Measurements from ENCODE around the gene APOL3. TPM values are rescaled to one million over a fixed set of nuclear protein-coding genes. Genes with fewer than 3 reads are reported as not detected.

The APOL3 gene
- polyA plus RNA-seq, 1 of the 3 experiments (the other 2 are of a cell fraction) = 1.1 TPM

DNA sequence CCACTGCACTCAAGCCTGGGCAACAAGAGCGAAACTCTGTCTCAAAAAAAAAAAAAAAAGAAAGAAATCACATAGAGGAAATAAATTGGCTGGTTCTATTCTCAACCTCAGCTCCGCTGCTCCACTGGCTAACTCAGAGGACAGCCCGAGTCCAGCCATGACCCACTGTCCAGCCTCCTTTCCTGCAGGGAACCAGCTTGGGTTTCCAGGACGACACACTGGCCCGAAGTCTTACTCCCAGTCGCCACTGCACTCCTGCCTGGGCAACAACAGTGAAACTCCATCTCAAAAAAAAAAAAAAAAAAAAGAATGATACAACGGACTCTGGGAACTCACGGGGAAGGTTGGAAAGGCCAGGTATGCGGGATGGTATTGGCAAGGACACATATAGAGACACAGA is 31.5 kb downstream of the APOL3 start (continued):
- TF ChIP-seq, protein P1, sequence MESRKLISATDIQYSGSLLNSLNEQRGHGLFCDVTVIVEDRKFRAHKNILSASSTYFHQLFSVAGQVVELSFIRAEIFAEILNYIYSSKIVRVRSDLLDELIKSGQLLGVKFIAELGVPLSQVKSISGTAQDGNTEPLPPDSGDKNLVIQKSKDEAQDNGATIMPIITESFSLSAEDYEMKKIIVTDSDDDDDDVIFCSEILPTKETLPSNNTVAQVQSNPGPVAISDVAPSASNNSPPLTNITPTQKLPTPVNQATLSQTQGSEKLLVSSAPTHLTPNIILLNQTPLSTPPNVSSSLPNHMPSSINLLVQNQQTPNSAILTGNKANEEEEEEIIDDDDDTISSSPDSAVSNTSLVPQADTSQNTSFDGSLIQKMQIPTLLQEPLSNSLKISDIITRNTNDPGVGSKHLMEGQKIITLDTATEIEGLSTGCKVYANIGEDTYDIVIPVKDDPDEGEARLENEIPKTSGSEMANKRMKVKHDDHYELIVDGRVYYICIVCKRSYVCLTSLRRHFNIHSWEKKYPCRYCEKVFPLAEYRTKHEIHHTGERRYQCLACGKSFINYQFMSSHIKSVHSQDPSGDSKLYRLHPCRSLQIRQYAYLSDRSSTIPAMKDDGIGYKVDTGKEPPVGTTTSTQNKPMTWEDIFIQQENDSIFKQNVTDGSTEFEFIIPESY (IDR thresholded peaks at IDR 0.05; ENCODE audit: borderline replicate concordance, low read depth) = no peak
- no peak for TF ChIP-seq ELF1 (IDR thresholded peaks at IDR 0.05)

GRCh38 chr22:36125994-36126531 is 34.5 kb downstream of the APOL3 start:
- Histone ChIP-seq H3K4me2 (no peak overlapping the region), H2AFZ (ENCODE audit: low read depth) (no peak overlapping the region), H3K9me2 (no peaks in the 10 kb centered on the region), H3K4me1 (ENCODE audit: control insufficient read depth in 1 of 2, insufficient read depth in 2 of 2, low read depth in 1 of 2, low read length in 1 of 2) (peaks cover 0 to 3% of the 10 kb centered on the region in 2 experiments; a peak in 1 of 4 replicates), H3F3A (replicated peaks; ENCODE audit: insufficient read depth) (no peaks in the 10 kb centered on the region), H3K27ac (ENCODE audit: low read depth in 2 of 2, low read length in 1 of 2) (no peak overlapping the region), H3K27me3 (ENCODE audit: insufficient read depth) (peaks cover 8% of the 10 kb centered on the region), H3K4me3 (ENCODE audit: low read depth in 2 of 2, low read length in 1 of 2) (no peak overlapping the region), H3K36me3 (replicated peaks in 1 of 2; ENCODE audit: control insufficient read depth in 1 of 2, insufficient read depth in 2 of 2, low read length in 1 of 2) (no peaks in the 10 kb centered on the region), H3K79me2 (ENCODE audit: insufficient read depth) (no peaks in the 10 kb centered on the region), H4K20me1 (ENCODE audit: insufficient read depth) (no peaks in the 10 kb centered on the region), H3K9me3 (no peaks in the 10 kb centered on the region), H3K9ac (no peak overlapping the region)
- no peak for DNase-seq
- CTCF ChIA-PET = interaction anchor here (0.9 to 6.4 kb wide), 7 partner anchors 10 to 775 kb away, joined by 3 to 53 read pairs (median 11); no protein-coding TSS in a partner anchor
- WGBS (ENCODE audit: low lambda C conversion rate) = 83% methylated on average over 1 of the region's 1 CpG
- POLR2A ChIA-PET = no interaction called here
- no peak for TF ChIP-seq JUND (IDR thresholded peaks at IDR 0.05)
- no peak for TF ChIP-seq MXI1 (IDR thresholded peaks at IDR 0.05; ENCODE audit: low read depth, low read length)
- no peak for TF ChIP-seq FOXJ3 (CRISPR knock-in tag; IDR thresholded peaks at IDR 0.05)

DNA sequence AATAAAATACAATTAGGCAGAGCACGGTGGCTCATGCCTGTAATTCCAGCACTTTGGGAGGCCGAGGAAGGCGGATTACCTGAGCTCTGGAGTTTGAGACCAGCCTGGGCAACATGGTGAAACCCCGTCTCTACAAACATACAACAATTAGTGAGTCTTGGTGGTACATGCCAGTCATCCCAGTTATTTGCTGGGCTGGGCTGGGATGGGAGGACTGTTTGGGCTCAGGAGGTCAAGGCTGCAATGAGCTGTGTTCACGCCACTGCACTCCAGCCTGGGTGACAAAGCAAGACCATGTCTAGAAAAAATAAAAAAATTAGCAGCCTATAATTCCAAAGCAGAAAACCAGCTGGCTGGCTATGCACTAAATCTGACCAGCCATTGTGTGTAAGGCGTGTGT is 35.1 kb downstream of the APOL3 start:
- H2AFZ ChIP-seq (ENCODE audit: low read depth) = no peak overlapping the region
- no peaks in the 10 kb centered on the region for H3K9me2 ChIP-seq
- no peaks in the 10 kb centered on the region for H3K9me3 ChIP-seq
- CTCF ChIA-PET = interaction anchor here (0.9 to 6.4 kb wide), 14 partner anchors 10 to 775 kb away, joined by 3 to 53 read pairs (median 4); no protein-coding TSS in a partner anchor
- no peak overlapping the region for H3K9ac ChIP-seq
- H3K4me2 ChIP-seq = no peak overlapping the region
- H3F3A ChIP-seq (replicated peaks; ENCODE audit: insufficient read depth) = no peaks in the 10 kb centered on the region
- 87% methylated on average over 6 of the region's 6 CpGs for WGBS (ENCODE audit: low lambda C conversion rate)
- no peaks in the 10 kb centered on the region for H4K20me1 ChIP-seq (ENCODE audit: insufficient read depth)
- peaks cover 0 to 3% of the 10 kb centered on the region in 2 experiments; a peak in 1 of 4 replicates for H3K4me1 ChIP-seq (ENCODE audit: control insufficient read depth in 1 of 2, insufficient read depth in 2 of 2, low read depth in 1 of 2, low read length in 1 of 2)
- DNase-seq = no peak
- peaks cover 1% of the 10 kb centered on the region; the same call in 1 of the 2 replicates for H3K27me3 ChIP-seq (ENCODE audit: insufficient read depth)
- POLR2A ChIA-PET = no interaction called here
- TF ChIP-seq IRF3 (IDR thresholded peaks at IDR 0.05; ENCODE audit: low read depth, low read length) (no peak), RFX5 (IDR thresholded peaks at IDR 0.05; ENCODE audit: low read length) (no peak), RAD21 (IDR thresholded peaks at IDR 0.05; ENCODE audit: low read length) (no peak), MXI1 (IDR thresholded peaks at IDR 0.05; ENCODE audit: low read depth, low read length) (no peak), EP300 (IDR thresholded peaks at IDR 0.05; ENCODE audit: borderline replicate concordance in 1 of 2, low read depth in 1 of 2, low read length in 1 of 2) (no peak), SIN3A (IDR thresholded peaks at IDR 0.05; ENCODE audit: borderline replicate concordance, low read depth, low read length) (no peak), TAF1 (IDR thresholded peaks at IDR 0.05; ENCODE audit: borderline replicate concordance, low read depth, low read length) (no peak), FOXM1 (IDR thresholded peaks at IDR 0.05; ENCODE audit: low read depth) (no peak), PBX3 (IDR thresholded peaks at IDR 0.05) (no peak)
- TF ChIP-seq, protein P2, sequence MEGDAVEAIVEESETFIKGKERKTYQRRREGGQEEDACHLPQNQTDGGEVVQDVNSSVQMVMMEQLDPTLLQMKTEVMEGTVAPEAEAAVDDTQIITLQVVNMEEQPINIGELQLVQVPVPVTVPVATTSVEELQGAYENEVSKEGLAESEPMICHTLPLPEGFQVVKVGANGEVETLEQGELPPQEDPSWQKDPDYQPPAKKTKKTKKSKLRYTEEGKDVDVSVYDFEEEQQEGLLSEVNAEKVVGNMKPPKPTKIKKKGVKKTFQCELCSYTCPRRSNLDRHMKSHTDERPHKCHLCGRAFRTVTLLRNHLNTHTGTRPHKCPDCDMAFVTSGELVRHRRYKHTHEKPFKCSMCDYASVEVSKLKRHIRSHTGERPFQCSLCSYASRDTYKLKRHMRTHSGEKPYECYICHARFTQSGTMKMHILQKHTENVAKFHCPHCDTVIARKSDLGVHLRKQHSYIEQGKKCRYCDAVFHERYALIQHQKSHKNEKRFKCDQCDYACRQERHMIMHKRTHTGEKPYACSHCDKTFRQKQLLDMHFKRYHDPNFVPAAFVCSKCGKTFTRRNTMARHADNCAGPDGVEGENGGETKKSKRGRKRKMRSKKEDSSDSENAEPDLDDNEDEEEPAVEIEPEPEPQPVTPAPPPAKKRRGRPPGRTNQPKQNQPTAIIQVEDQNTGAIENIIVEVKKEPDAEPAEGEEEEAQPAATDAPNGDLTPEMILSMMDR (IDR thresholded peaks at IDR 0.05) = no peak
- no peaks in the 10 kb centered on the region for H3K79me2 ChIP-seq (ENCODE audit: insufficient read depth)
- H3K36me3 ChIP-seq (replicated peaks in 1 of 2; ENCODE audit: control insufficient read depth in 1 of 2, insufficient read depth in 2 of 2, low read length in 1 of 2) = no peaks in the 10 kb centered on the region
- no peak overlapping the region for H3K27ac ChIP-seq (ENCODE audit: low read depth in 2 of 2, low read length in 1 of 2)
- no peak overlapping the region for H3K4me3 ChIP-seq (ENCODE audit: low read depth in 2 of 2, low read length in 1 of 2)

Data from SK-N-SH (cell line).